GM19099 (cell line): Measurements from ENCODE around the gene USP10.

ENCODE experiments used
- POLR2A ChIP-seq: IDR thresholded peaks from 3 replicates; pipeline ENCODE4 v1.6.1; 2011; ENCODE audit warnings: low read depth; ENCODE audit not compliant: insufficient read length; ENCODE audit errors: extremely low read depth

The USP10 gene

DNA sequence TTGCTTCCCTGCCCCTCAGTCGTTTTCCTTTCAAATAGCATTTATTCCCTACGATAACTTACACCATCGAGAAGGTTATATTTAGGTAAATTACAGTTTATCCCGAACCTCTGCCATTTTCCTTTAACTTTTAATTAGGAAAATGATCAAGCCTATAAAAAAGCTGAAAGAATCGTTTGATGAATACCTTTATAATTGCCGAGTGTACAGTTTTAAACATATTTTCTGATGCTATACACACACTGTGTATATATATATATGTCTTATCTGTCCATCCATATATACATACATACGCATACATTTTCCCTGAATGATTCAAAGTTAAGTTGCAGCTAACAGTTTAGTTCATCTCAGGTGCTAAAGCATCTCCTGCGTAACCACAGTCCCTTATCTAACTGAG, 63.4 kb downstream of the USP10 start:
- no peak for TF ChIP-seq POLR2A

- no peak for TF ChIP-seq POLR2A
Observed at GRCh38 chr16:84763629-84764028, 63.8 kb downstream of the USP10 start.

DNA sequence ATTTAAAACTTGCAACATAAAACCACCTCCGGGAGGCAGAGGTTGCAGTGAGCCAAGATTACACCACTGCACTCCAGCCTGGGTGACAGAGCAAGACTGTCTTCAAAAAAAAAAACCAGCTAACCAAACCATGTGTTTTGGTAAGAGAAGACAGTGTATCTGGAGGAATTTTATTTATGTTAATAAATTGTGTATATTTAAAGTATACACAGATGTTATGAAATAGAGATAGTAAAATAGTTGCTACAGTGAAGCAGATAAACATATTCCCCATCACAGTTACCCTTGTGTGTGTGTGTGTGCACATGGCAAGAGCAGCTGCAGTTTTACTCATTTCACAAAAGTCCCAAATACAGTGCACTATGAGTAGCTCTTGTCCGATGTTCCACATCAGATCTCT, 65.2 kb downstream of the USP10 start:
- TF ChIP-seq POLR2A: no peak

DNA sequence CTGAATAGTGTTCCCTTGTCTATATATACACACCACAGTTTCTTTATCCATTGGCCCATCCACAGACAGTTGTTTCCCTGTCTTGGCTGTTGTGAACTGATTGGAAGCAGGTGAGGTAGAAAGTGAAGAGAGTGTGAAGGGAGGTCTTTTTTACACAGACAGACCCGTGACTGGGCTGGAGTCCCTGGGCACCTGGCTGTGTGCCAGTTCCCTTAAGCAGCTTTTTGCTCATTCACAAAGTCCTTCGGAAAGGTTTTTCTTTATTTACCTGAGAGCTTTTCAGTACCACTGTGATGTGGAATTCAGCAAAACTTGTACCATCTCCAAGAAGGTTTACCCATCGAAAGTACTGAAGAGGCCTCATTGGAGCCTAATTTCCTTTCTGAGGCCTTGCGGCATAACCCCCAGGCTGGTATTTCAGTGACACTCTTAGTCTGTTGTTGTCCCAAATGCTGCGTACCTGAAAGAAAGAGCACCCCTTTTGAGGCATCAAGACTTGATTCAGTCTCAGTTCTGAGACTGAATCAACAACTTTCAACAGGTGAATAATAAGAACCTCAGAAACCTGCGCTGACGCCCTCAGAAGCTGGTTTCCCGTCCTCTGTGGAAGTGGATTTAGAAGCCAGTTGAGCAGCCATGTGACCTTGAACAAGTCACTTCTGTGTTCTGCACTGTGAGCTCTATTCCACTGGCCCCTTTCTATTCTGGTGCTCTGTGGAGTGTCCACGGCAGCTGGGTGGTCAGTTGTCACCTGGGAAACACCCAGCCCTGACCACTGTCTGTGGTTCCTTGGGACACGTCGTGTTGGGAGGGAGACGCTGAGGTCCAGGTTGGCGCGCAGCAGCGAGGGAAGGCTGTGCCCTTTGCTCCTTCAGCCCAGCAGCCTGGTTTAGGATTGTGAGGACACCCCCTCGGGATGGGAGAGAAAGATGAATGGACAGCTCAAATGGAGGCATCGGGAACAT, 66.1 kb downstream of the USP10 start:
- TF ChIP-seq POLR2A: no peak

GRCh38 chr16:84766978-84767773, 67.4 kb downstream of the USP10 start:
- TF ChIP-seq POLR2A: no peak

DNA sequence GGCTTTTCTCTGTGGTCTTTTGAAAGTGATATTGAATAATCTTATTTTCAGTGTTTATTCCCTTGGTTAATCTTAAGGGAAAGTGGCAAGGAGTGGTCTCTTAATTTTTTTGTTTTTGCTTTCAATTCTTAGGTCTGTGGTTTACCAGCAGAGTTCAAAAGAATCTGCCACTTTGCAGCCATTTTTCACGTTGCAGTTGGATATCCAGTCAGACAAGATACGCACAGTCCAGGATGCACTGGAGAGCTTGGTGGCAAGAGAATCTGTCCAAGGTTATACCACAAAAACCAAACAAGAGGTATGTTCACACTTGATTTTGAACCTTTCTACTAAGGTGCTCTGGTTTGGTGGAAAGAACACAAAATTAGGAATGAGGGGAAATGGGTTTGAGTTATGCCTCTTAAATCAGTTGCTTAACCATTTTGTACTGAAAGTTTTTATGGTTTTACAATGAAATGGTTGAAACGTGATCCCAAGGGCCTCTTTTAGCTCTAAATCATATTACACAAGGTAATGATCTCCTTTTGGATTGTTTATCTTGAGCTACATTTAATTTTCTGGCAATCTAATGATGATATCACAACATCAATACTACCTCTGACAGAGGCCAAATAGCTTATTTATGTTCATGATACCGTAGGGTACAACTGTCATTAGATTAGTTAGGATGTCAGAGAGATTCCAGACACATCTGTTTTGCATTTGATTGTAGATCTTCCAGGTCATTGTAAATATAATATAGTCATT, 68.4 kb downstream of the USP10 start:
- TF ChIP-seq POLR2A: no peak

DNA sequence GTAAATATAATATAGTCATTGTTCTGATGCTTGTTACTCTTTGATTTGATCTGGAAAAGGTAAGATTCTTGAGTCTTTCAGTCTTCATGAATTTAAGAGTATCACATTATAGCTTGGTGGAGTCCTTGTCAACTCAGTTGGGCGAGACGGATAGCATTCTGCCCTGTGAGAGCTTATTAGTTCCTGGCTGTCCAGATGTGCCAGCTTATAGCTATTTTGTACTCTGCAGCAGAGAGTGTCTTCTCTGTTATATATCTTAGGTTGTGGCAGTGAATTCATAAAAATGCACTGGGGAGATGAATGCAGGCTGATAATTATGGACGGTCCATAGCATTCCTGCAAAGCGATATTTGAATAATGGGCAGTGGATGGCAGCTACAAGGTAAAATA, 69.0 kb downstream of the USP10 start:
- TF ChIP-seq POLR2A: no peak

- no peak for TF ChIP-seq POLR2A
Observed at GRCh38 chr16:84769416-84769815, 69.6 kb downstream of the USP10 start.

- TF ChIP-seq POLR2A: no peak
Observed at GRCh38 chr16:84773312-84773711, 73.5 kb downstream of the USP10 start.

- TF ChIP-seq POLR2A: no peak
Observed at GRCh38 chr16:84774810-84775209, 75.0 kb downstream of the USP10 start.

- no peak for TF ChIP-seq POLR2A
Observed at GRCh38 chr16:84775262-84775810, 75.5 kb downstream of the USP10 start.

DNA sequence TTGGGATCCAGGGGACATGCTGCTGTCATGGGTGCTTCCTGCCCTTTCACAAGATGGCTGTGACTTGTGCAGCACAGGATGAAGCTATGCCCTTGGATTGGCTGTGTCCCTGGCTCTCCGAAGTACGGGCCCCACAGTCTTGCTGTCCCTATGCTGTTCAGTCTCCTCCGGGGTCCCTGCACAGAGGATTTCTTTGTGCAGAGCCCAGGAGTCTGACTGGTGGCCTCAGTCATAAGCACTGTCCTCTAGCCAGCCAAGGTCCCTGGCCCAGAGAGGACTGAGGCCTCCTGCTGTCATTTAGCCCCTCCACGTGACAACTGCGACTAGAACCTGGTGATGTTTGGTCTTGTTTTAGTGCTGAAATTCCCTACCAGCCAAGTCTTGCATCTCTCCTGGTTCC, 77.6 kb downstream of the USP10 start:
- no peak for TF ChIP-seq POLR2A

GRCh38 chr16:84778720-84779119, 78.9 kb downstream of the USP10 start:
- no peak for TF ChIP-seq POLR2A

DNA sequence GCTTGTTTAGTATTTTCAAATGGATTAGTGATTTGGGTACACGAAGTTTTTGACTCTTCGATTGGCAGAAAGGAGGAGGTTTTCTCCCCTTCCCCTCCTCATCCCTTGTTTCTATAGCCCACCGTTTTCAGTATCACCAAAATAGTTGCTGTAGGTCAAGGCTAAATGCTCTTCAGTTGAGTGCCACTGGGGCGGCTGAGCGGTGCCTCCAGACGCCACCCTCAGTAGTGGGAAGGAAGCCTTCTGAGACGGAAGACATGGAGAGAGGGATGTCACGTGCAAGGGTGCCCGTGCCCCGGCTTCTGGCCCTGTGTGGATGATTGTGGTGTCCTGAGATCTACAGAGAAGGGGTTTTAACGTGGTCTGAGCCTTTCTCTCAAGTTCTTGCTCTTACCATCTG, 80.3 kb downstream of the USP10 start:
- no peak for TF ChIP-seq POLR2A
